Measurements from ENCODE around the gene ZNF697.
A peak's percentile ranks its signal among the peaks of the same experiment; 100 is the strongest.
"Not testable (repeated sequence)": the region's sequence is repeated elsewhere in the genome, so short reads cannot be mapped to it uniquely, and the experiment has no call there.

ZNF697 gene

DNA sequence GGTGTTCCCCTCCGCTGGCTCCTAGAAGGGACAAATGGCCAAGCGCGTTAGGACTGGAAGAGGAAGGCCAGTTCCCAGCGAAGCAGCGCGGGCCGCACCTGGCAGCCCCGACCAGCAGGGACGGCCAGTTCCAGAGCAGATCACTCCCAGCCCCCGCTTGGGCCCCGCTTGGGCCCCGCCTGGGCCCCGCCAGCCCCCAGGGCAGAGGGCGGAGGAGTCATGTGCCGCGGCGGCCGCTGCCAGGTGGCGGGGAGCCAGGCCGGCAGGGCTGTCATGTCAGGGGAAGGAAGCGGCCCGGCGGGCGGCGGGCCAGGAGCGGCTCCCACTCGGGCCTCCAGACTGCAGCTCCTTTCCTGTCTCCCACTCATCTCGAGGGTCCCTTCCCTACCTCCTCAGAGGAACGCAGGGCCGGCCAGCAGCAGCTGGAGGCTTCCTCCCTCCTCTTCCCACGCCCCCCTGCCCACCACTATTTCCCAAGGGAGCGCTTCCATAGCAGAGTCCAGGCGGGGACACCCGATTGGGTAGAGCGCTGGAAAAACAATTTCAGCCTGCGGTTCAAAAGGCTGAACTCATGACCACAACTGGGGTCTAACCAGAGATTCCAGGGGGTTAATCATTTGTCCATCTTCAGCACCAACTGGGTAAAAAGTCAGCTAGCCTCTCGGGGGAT, 16.5 kb downstream of the ZNF697 start:
- DNase-seq (ENCODE audit: low read depth): peak; percentile 58

DNA sequence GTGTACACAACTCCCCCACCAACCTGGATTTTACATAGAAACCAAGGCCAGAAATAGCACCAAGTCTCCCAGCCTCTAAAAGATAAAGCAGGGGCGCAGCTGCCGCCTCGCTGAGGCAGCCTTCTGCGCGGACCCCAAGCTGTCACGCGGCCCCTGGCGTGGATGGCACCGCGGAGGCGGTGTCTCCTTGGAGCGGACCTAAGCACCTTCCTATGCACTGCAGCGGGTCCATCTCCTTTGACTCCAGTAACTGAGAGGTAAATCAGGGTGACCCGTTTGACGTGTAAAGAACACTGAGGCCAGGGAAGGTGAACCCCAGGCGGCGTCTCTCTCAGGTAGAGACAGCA, 17.0 kb downstream of the ZNF697 start:
- DNase-seq (ENCODE audit: low read depth): no peak

DNA sequence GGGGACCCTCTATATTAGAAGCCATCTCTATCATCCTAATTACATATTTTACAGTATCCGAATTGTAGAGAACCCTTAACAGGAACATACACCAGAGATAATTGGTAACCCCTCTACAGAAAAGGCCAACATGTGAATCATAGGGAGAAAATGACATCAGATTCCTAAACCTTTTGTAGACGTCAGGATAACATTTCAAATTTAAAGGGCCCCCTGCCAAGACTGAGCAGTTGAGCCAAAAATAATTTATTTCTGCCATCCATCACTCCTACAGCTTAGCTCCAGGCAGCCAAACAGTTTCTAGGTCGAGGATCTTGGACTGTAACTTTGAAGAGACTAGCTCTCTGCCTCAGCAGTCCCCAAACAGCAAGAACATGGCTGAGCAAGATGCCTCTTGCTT, 21.2 kb downstream of the ZNF697 start:
- DNase-seq (ENCODE audit: low read depth): peak; percentile 59

DNA sequence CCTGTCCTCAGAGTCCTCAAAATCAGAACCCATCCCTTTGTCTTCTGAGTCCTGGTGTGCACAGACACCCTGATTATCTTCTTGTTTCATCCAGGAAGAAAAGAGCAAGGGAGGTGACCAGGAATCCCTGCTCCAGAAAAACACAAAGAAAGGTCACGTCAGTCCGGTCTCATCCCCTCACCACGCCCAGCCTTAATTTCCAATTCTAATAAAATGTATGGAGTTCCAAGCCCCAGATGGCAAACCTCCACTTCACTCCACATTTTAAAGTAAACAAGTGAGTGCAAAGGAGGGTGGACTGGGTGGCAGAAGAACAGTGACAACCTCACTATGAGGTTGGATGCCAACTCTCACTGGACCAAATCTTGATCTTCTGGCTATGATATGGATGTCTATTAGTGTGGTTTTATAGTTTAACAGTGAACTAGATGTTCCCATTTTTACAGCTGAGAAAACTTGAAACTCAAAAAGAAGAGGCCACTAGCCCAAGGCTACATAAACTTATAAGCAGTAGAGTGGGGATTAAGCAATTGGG, 22.0 kb downstream of the ZNF697 start:
- DNase-seq (ENCODE audit: low read depth): no peak

DNA sequence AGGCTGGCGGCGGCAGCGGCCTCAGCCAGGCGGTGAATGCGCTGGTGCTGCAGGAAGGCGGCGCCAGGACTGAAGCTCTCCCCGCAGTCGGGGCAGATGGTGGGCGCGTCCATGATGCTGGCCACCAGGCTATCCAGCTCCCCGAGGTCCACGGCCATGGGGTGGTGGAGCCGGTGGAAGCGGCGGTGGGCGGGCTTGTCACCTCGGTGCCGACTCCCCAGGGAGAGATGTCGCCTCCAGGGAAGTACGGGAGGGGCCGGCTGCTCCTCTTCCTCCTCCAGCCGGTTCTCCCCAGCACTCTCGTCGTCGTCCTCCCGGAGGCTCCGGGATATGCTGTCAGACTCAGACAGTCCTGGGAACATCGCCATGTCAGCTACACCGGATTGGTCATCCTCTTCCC, 24.4 kb downstream of the ZNF697 start:
- no peak for DNase-seq (ENCODE audit: low read depth)

DNA sequence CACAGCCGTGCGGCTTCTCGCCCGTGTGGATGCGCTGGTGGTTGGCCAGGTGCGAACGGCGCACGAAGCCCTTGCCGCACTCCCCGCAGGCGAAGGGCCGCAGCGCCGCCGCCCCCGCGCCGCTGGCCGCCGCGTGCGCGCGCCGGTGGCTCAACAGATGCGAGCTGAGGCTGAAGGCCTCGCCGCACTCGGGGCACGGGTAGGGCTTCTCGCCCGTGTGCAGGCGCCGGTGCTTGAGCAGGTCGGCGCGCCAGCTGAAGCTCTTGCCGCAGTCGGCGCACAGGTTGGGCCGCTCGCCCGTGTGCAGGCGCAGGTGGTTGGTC, 24.9 kb downstream of the ZNF697 start:
- DNase-seq (ENCODE audit: low read depth): no peak

DNA sequence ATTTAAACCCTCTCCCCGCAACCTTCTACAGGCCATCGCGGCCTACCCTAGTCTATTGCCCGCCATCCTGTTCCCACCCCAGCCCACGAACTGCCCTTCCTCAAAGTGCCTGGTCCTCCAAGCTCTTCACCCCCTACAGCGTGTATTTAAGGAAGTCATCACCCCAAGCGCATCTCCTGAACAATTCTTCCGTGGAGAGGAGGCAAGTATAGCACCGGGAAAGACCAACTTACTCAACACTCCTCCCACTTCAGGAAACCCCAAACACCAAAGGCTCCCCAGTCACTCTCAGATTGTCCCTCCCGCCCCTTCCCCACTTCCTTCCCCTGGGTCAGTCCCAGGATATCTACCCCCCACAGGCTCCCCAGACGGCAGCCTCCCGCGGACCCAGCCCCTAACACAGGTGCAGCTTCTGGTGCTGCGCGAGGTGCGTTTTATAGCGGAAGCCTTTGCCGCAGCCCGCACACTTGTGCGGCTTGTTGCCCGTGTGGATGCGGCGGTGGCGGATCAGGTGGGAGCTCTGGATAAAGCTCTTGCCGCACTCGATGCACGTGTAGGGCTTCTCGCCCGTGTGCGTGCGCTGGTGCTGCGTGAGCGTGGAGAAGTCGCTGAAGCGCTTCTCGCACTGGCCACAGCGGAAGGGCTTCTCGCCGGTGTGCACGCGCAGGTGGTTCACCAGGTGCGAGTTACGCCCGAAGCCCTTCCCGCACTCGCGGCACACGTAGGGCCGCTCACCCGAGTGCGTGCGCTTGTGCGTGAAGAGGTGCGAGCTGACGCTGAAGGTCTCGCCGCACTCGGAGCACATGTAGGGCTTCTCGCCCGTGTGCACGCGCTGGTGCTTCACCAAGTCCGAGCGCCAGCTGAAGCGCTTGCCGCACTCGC, 25.5 kb downstream of the ZNF697 start:
- no peak for DNase-seq (ENCODE audit: low read depth)

DNA sequence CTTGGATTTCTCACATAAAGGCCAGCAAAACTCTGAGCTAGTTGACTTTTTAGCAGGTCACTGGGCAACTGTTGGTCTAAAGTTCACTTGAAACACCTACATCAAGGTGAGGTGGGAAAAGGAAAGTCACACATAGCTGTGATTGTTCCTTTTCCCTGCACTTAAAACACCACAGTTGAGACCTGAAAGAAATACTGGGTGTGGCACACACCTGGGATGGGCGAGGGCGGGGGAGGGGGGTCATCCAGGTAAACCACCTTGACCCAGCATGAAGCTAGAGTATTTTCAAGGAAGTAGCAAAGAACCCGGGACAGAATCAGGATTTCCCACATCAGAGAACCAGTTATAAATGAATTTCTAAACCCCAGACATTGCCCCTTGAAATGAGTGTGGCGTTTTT, 26.4 kb downstream of the ZNF697 start:
- DNase-seq (ENCODE audit: low read depth): no peak

DNA sequence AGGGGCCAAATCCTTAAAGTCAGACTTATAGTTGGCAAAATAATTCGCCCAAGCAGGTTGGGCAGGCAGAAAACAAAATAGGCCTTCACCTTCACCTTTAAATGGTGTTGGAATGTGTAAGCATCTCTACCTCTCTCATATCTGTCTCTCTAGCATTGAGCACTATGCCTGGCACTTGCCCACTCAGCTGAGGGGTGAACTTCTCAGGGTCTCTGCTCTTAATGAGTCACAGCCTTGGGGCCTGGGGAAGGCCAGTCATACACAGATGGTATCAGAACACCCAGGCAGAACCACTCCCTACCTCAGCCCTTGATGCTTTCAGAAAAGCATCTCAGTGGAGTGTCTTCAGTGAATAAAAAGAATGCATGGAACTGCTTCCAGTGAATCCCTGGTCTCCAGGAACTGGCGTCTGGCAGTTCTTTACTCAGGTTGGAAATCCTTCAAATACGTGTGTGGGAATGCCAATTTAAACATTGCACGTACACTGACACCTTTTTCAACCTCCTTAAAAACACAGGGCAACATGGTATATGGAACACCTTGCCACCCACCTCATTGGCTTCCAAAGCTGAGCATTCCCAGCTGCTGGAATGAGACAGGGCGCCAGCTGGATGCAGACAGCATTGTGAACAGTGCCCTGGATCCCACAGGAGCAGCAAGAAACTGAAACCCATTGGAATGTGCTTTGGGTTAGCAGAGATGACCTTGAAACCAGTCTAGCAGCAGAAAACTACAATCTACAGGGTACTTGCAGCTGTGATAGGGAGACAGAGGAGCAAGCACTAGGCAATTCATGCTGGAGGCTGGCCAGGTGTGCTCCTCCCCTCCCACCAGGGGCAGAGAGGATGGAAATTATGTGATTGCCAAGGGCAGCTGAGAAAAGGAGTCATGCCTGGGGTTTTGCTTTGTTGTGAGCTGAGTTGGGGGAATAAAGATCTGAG, 30.0 kb downstream of the ZNF697 start:
- no peak for DNase-seq (ENCODE audit: low read depth)

DNA sequence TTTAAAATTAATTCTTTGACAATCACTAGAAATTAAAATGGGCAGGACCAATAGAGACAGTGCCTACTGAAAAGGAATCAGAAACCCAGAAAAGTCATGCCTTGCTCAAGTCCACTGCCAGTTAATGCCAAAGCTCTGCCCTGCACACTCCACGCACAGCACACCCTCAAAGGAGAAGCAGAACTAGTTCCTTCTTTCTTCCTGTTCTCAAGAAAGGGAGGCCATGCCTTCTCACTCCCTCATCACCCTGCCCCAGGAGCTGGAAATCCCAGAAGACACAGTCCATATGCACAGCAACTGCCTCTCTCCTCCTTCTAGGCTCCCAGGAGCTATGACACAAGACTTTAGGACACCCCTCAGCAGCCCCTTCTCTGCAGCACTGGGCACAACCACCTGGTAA, 31.3 kb downstream of the ZNF697 start:
- DNase-seq (ENCODE audit: low read depth): not testable (repeated sequence)

DNA sequence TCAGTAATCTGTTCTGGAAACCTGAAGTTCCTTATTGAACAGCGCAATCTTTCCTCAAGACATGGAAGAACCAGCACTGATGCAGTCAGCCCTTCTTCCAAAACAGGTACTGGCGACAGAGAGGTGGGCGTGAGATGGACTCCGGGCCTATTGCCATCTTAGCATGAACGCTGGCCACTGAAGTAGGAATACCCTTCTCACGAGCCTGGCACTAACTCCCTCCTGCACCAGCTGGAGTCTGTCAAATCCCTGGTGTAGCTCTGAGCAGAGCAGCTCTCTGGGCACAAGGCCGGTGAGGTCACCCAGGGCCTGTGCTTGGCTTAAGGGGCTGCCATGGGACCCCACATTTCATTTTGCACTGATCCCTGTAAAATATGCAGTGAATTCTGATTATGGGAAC, 33.0 kb downstream of the ZNF697 start:
- not testable (repeated sequence) for DNase-seq (ENCODE audit: low read depth)

DNA sequence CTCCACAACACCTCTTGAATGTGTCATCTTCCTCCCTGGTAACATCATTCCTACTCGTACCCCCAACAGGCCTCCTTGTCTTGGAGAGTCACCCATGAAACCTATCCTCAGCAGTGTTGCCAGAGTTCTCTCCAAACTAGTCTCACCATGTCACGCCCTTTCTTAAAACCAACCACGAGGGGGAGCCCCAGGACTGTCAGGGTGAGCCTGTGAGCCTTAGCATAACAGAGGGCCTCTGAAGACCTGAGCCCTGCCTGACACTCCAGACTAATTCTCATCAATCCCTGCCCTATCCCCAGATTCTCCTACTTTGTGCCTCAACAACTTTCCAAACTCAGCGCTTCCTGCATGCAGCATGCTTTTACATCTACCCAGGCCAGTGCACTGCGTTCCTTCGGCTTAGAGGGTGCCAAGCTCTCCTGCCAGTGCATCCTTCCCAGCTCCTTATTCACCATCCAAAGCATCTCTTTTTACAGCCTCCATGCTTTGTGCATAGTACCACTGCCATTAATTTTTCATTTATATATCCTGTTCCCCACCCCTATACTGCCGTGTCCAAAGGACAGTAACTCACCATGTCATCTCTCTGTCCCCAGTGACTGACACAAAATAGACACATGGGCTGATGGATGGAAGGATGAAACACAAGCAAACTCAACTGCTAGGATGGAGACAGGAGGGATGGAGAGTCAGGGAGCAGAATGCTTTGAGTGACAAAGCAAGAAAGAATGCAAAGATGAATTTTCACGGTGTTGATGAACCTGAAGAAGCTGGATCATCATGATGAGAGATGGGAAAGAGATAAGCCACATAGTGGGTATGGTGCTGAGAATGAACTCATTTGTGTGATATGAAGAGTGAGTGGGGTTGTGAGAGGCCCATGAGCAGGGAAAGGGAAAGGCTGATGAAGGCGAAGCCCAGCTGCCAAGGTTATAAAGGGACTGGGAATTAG, 34.0 kb downstream of the ZNF697 start:
- DNase-seq (ENCODE audit: low read depth): peak; percentile 73

DNA sequence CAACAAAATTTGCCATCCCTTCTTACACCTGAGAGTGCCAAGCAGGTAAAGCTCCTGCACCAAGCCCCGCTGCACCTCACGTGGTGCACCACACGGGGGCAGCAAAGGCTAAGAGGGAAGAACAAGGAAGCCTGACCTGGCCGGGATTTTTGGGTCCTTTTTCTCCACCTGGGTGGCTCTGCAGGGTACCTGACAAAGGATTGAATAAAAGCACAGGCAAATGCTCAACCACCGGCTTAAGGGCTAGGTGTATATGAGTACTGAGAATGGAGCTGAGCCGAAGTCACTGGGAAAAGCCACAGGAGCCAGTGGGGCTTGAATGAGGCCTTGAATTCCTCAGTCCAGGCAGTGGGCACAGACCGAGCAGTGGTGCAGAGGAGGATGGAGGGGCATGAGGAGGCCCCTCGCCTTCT, 36.4 kb downstream of the ZNF697 start:
- DNase-seq (ENCODE audit: low read depth): no peak

DNA sequence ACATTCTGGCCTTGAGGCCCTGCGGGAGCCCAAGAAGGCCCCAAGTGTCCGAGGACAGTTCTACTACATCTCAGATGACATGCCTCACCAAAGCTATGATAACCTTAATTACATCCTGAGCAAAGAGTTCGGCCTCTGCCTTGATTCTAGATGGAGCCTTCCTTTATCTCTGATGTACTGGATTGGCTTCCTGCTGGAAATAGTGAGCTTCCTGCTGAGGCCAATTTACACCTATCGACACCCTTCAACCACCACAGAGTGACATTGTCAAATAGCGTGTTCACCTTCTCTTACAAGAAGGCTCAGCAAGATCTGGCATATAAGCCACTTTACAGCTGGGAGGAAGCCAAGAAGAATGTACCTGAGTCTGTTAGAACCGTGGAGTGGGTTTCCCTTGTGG, 39.2 kb downstream of the ZNF697 start:
- DNase-seq (ENCODE audit: low read depth): not testable (repeated sequence)

DNA sequence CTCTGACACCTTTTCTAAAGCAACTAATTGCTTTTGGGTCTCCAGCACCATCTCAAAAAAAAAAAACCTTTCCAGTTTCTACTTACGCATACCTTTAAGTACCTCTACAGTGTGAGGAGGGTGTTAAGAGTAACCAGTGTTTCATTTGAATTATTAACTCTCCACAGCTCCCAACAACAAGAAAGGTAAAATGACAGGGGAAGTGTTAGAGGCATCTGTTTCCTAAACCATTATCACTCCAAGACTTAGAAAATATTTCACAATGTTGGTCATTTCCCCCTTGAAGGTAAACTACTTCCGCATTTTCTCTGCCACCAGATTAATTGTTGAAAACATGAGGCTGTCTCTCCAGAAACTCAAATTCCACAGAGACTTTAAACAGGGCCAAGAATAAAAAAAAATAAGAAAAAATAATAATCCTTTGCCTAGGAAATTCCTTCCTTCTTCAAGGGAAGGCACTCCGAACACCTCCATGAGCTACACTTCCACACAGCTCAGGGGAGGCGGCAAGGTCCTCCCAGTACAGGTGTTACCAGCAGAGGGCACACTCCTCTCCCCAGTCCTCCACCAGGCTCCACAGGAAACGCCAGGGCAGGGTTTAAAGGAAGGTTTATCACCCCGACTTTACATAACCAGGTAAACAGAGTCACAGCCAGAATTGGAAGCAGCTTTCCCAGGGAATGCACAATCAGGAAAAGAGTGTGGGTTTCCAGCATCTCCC, 40.8 kb downstream of the ZNF697 start:
- DNase-seq (ENCODE audit: low read depth): not testable (repeated sequence)

DNA sequence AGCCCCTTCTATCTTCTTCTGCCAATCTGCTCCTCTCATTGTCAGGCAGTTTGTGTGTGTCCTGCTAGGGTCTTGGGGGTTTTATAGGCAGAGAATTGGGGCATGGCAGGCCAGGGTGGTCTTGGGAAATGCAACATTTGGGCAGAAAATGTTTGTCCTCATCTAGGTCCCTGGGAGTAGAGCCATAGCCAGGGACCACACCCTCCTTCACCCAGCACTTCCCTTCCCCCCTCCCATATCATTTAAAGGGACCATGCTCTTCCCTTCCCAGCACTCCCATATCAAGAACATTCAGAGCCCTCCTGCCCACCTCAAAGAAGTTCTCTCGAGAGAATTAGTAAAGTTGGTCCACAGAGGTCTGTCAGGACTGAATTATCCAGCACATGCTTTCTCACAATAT, 41.7 kb downstream of the ZNF697 start:
- no peak for DNase-seq (ENCODE audit: low read depth)

DNA sequence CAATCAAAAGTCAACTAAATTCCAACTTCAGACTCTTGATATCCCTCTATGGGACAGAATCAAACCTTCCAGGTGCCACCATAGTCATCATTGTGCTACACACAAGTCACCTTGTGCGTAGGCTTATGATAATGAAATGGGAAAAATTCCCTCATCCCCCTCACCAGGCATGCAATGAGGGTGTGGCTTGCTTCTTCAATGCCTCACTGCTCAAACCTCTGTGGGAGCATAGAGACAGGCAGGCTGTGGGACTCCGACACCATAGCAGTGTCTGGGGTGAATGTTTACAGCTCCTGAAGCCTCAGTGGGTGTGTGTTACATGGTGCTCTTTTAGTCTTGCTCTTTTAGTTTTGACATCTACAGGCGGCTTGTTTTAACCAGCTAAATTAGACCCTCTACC, 42.4 kb downstream of the ZNF697 start:
- no peak for DNase-seq (ENCODE audit: low read depth)

DNA sequence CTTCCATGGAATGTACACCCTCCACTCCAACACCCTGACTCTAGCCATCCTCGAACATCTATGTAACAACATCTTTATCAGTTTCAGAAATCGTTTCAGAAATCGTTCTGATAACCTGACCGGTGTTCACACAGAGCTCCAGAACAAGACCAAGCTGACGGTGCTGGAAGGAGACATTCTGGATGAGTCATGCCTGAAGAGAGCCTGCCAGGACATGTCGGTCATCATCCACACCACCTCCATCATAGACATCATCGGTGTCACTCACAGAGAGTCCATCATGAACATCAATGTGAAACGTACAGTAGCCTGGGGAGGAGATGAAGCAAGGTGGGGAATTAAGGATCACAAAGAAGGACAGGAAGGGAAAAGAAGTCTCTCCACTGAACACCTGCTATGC, 43.0 kb downstream of the ZNF697 start:
- not testable (repeated sequence) for DNase-seq (ENCODE audit: low read depth)

DNA sequence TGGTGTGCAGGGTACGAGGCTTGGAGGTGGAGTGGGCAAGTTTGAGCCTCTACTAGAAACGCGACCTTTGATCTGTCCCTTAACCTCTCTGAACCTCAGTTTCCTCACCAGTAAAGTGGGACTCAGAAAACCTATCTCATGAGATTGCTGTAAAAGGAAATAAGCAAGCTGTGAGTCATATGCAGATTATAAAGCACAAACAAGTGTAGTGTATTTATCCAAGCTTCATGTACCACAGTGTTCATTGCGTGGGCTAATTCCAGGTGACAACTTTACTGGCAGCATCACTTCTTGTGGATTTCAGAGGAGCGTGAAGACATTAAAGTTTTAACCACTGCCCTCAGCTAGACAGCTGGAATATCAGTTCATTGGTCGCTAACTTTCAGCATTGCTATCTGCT, 44.4 kb downstream of the ZNF697 start:
- DNase-seq (ENCODE audit: low read depth): no peak

DNA sequence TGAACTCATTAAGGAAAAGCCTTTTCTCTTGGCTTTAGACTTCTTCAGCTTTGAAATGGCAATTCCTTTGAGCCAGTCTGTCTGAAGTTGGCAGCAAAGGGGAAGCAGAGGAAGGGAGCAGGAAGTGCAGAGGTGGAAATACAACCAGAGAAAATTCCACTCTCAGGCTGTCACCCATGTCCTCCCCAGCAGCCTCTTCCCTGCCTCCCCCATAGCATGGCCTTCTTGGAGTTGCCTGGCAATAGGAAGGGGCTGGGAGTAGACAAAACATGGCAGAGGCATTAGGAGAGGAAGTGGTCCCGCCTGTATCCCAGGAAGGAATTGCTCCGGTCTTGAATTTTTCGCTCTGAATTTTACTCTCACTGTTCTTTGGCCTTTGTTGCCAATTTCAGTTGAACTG, 44.8 kb downstream of the ZNF697 start:
- DNase-seq (ENCODE audit: low read depth): not testable (repeated sequence)

DNA sequence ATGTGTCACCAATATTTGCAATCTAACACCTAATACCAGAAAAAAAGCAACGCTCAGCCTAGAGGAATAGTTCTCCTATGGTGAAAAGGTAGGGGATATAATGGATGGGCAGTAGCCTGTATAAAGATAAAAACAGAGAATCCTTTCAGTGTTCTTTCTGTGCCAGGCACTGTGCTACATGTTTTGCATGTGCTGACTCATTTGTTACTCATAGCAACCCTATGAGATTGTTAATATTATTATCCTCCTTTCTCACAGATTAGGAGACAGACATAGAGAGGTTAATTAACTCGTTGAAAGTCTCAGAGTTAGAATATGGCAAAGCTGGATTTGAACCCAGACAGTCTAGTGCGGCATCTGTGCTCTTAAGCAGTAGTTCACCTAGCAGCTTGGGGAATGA, 45.3 kb downstream of the ZNF697 start:
- DNase-seq (ENCODE audit: low read depth): not testable (repeated sequence)

Measured in stromal cell of bone marrow (primary cell).